ENCODE data around the gene PCDHB3. TPM values are rescaled to one million over a fixed set of nuclear protein-coding genes. Genes with fewer than 3 reads are reported as not detected.
"Not testable (repeated sequence)": the region's sequence is repeated elsewhere in the genome, so short reads cannot be mapped to it uniquely, and the experiment has no call there.

Gene PCDHB3
- total RNA-seq, 4 donors from 2014 or later, result 0.30 to 0.76 (median 0.71) TPM

GRCh38 chr5:141150224-141150992 is 50.1 kb downstream of the PCDHB3 start:
- peaks cover 0 to 45% (median 28%) of the 10 kb centered on the region in 3 donors for H3K9me3 ChIP-seq

DNA sequence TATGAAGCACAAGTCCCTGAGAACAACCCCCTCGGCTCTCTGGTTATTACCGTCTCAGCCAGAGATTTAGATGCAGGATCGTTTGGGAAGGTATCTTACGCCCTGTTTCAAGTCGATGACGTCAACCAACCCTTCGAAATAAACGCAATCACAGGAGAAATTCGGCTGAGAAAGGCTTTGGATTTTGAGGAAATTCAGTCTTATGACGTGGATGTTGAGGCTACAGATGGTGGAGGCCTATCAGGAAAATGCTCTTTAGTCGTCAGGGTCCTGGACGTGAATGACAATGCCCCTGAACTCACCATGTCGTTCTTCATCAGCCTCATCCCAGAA is 50.7 kb downstream of the PCDHB3 start:
- Histone ChIP-seq H3K27me3 (peaks cover 0 to 10% (median 0%) of the 10 kb centered on the region in 4 donors), H3K27ac (no peak overlapping the region), H3K4me1 (no peaks in the 10 kb centered on the region), H3K4me3 (no peak overlapping the region), H3K36me3 (no peaks in the 10 kb centered on the region), H3K9me3 (peaks cover 0 to 49% (median 28%) of the 10 kb centered on the region in 3 donors)
- DNase-seq, result no peak
- 50 to 64% methylated on average over 13 of the region's 13 CpGs for WGBS, 2 donors
- intact Hi-C loops (cut with DNase I), result no loop called here
- TF ChIP-seq CTCF (IDR thresholded peaks at IDR 0.05) (no peak), POLR2A (IDR thresholded peaks at IDR 0.05) (no peak)

More at GRCh38 chr5:141150224-141150992, 50.1 kb downstream of the PCDHB3 start:
- DNase-seq, result no peak
- H3K4me3 ChIP-seq, result no peak overlapping the region
- TF ChIP-seq POLR2A (IDR thresholded peaks at IDR 0.05) (no peak), CTCF (IDR thresholded peaks at IDR 0.05) (no peak)
- no peaks in the 10 kb centered on the region for H3K36me3 ChIP-seq
- no peaks in the 10 kb centered on the region for H3K4me1 ChIP-seq
- no peak overlapping the region for H3K27ac ChIP-seq
- 55 to 60% methylated on average over 24 to 33 of the region's 33 CpGs for WGBS, 2 donors
- peaks cover 0 to 10% (median 0%) of the 10 kb centered on the region in 4 donors for H3K27me3 ChIP-seq
- intact Hi-C loops (cut with DNase I), result no loop called here

DNA sequence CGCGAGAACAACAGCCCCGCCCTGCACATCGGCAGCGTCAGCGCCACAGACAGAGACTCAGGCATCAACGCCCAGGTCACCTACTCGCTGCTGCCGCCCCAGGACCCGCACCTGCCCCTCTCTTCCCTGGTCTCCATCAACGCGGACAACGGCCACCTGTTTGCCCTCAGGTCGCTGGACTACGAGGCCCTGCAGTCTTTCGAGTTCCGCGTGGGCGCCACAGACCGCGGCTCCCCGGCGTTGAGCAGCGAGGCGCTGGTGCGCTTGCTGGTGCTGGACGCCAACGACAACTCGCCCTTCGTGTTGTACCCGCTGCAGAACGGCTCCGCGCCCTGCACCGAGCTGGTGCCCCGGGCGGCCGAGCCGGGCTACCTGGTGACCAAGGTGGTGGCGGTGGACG is 51.4 kb downstream of the PCDHB3 start:
- peaks cover 0 to 10% (median 0%) of the 10 kb centered on the region in 4 donors for H3K27me3 ChIP-seq
- H3K36me3 ChIP-seq; H3K27ac ChIP-seq; intact Hi-C loops (cut with DNase I); H3K4me1 ChIP-seq; H3K4me3 ChIP-seq; DNase-seq: not testable (repeated sequence)
- 40 to 54% methylated on average over 12 to 23 of the region's 41 CpGs for WGBS, 2 donors
- peaks cover 0 to 55% (median 33%) of the 10 kb centered on the region in 3 donors for H3K9me3 ChIP-seq

DNA sequence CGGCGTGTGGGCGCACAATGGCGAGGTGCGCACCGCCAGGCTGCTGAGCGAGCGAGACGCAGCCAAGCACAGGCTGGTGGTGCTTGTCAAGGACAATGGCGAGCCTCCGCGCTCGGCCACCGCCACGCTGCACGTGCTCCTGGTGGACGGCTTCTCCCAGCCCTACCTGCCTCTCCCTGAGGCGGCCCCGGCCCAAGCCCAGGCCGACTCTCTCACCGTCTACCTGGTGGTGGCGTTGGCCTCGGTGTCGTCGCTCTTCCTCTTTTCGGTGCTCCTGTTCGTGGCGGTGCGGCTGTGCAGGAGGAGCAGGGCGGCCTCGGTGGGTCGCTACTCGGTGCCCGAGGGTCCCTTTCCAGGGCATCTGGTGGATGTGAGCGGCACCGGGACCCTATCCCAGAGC is 51.8 kb downstream of the PCDHB3 start:
- H3K4me1 ChIP-seq; H3K27ac ChIP-seq; H3K36me3 ChIP-seq; H3K4me3 ChIP-seq; intact Hi-C loops (cut with DNase I); DNase-seq: not testable (repeated sequence)
- whole genome bisulfite sequencing, 2 donors, result 51% methylated on average over 7 of the region's 36 CpGs; no CpG with 5 or more reads in 1 of the 2 donors
- peaks cover 0 to 12% (median 0%) of the 10 kb centered on the region in 4 donors for H3K27me3 ChIP-seq
- peaks cover 0 to 60% (median 37%) of the 10 kb centered on the region in 3 donors for H3K9me3 ChIP-seq

Other genes with a start within 250 kb of the PCDHB3 start
- gene PCDHA10, start 244.6 kb upstream of the PCDHB3 start, total RNA-seq, result under 1 TPM; under 0.01 to 0.15 (median 0.08) TPM
- under 1 TPM in 3 of 4 donors, not detected in 1; under 0.01 to 0.11 (median 0.04) TPM for gene PCDHA11, start 231.5 kb upstream of the PCDHB3 start, total RNA-seq
- under 1 TPM in 2 of 4 donors, not detected in 2; 0.15 to 0.26 TPM for gene PCDHA12, start 225.2 kb upstream of the PCDHB3 start, total RNA-seq
- under 1 TPM in 1 of 4 donors, not detected in 3; 0.19 TPM for gene PCDHA13, start 218.3 kb upstream of the PCDHB3 start, total RNA-seq
- under 1 TPM in 3 of 4 donors, not detected in 1; 0.06 to 0.27 (median 0.19) TPM for gene PCDHAC1, start 174.2 kb upstream of the PCDHB3 start, total RNA-seq
- gene PCDHAC2, start 134.0 kb upstream of the PCDHB3 start, total RNA-seq, result 1 to 10 TPM in 1 of 4 donors, under 1 TPM in 1, not detected in 2; 0.19 to 2.2 TPM
- not detected for gene PCDHB1, start 49.1 kb upstream of the PCDHB3 start, total RNA-seq
- gene PCDHB2, start 5.9 kb upstream of the PCDHB3 start, total RNA-seq, result 1 to 10 TPM in 2 of 4 donors, under 1 TPM in 2; 0.53 to 2.3 (median 0.97) TPM
- 1 to 10 TPM in 2 of 4 donors, under 1 TPM in 2; 0.30 to 2.4 (median 1.3) TPM for gene PCDHB4, start 21.3 kb downstream of the PCDHB3 start, total RNA-seq
- 1 to 10 TPM in 2 of 4 donors, under 1 TPM in 2; 0.11 to 1.3 (median 0.86) TPM for gene PCDHB5, start 34.7 kb downstream of the PCDHB3 start, total RNA-seq
- gene PCDHB6, start 49.6 kb downstream of the PCDHB3 start, total RNA-seq, result under 1 TPM in 1 of 4 donors, not detected in 3; 0.19 TPM
- under 1 TPM in 3 of 4 donors, not detected in 1; 0.76 to 0.95 (median 0.87) TPM for gene PCDHB7, start 72.2 kb downstream of the PCDHB3 start, total RNA-seq
- under 1 TPM in 3 of 4 donors, not detected in 1; 0.09 to 0.38 (median 0.32) TPM for gene PCDHB8, start 77.3 kb downstream of the PCDHB3 start, total RNA-seq
- 1 to 10 TPM in 1 of 4 donors, under 1 TPM in 3; 0.11 to 1.3 (median 0.61) TPM for gene PCDHB16, start 81.9 kb downstream of the PCDHB3 start, total RNA-seq
- gene PCDHB9, start 86.7 kb downstream of the PCDHB3 start, total RNA-seq, result under 1 TPM in 3 of 4 donors, not detected in 1; 0.30 to 0.57 (median 0.44) TPM
- gene PCDHB10, start 91.9 kb downstream of the PCDHB3 start, total RNA-seq, result 1 to 10 TPM in 2 of 4 donors, under 1 TPM in 2; 0.26 to 1.3 (median 0.76) TPM
- gene PCDHB11, start 99.2 kb downstream of the PCDHB3 start, total RNA-seq, result 1 to 10 TPM in 1 of 4 donors, under 1 TPM in 3; 0.26 to 2.1 (median 0.49) TPM
- gene PCDHB12, start 108.2 kb downstream of the PCDHB3 start, total RNA-seq, result 1 to 10 TPM in 3 of 4 donors, under 1 TPM in 1; 0.22 to 2.6 (median 1.6) TPM
- gene PCDHB13, start 113.4 kb downstream of the PCDHB3 start, total RNA-seq, result 1 to 10 TPM; 2.0 to 2.7 (median 2.3) TPM
- gene PCDHB14, start 122.9 kb downstream of the PCDHB3 start, total RNA-seq, result 1 to 10 TPM; 1.5 to 2.9 (median 2.4) TPM
- 1 to 10 TPM in 2 of 4 donors, under 1 TPM in 2; 0.09 to 1.3 (median 1.0) TPM for gene PCDHB15, start 144.9 kb downstream of the PCDHB3 start, total RNA-seq
- gene SLC25A2, start 203.6 kb downstream of the PCDHB3 start, total RNA-seq, result 1 to 10 TPM in 1 of 4 donors, under 1 TPM in 3; 0.29 to 2.2 (median 0.87) TPM
- 10 to 100 TPM; 29.8 to 42.3 (median 35.6) TPM for gene TAF7, start 220.3 kb downstream of the PCDHB3 start, total RNA-seq
- under 1 TPM; 0.19 to 0.66 (median 0.34) TPM for gene PCDHGA1, start 230.0 kb downstream of the PCDHB3 start, total RNA-seq
- 1 to 10 TPM in 1 of 4 donors, under 1 TPM in 3; 0.15 to 2.9 (median 0.61) TPM for gene PCDHGA2, start 238.3 kb downstream of the PCDHB3 start, total RNA-seq
- gene PCDHGA3, start 243.4 kb downstream of the PCDHB3 start, total RNA-seq, result 1 to 10 TPM in 1 of 4 donors, under 1 TPM in 3; 0.45 to 1.5 (median 0.52) TPM
- gene PCDHGB1, start 249.6 kb downstream of the PCDHB3 start, total RNA-seq, result 1 to 10 TPM in 3 of 4 donors, under 1 TPM in 1; 0.29 to 1.9 (median 1.5) TPM